K562 (cell line): Measurements from ENCODE around the gene LRRC8A.

ENCODE experiments used
- CTCF ChIP-seq, 3 experiments: IDR thresholded peaks in 2 of 3; conservative IDR thresholded peaks in 1 of 3; 2 replicates each; pipeline ENCODE4 v1.5.1; 2011 to 2012; ENCODE audit warnings: low read length in 3 of 3, mild to moderate bottlenecking in 3 of 3, control low read depth in 2 of 3, improper control_type of control experiment in 1 of 3, inconsistent platforms in 1 of 3, low read depth in 1 of 3, mixed read lengths in 1 of 3, moderate library complexity in 1 of 3; ENCODE audit not compliant: insufficient read depth in 2 of 3
- ELF4 ChIP-seq: fragments of 450-650 bp; formaldehyde crosslinking; IDR thresholded peaks from 2 replicates; pipeline ENCODE4 v1.4.0; 2022; ENCODE audit warnings: missing genetic modification characterization
- EZH2 ChIP-seq: IDR thresholded peaks from 2 replicates; pipeline ENCODE4 v1.6.1; 2012; ENCODE audit warnings: low read depth, mild to moderate bottlenecking, inconsistent platforms, low read length, borderline replicate concordance
- MGA ChIP-seq: fragments of 450-650 bp; IDR thresholded peaks from 2 replicates; pipeline ENCODE4 v1.6.1; 2016; ENCODE audit warnings: mild to moderate bottlenecking, moderate library complexity
- SMARCA4 ChIP-seq: fragments of 450-650 bp; IDR thresholded peaks from 2 replicates; pipeline ENCODE4 v1.6.1; 2016
- SP1 ChIP-seq: sonication (generic); formaldehyde crosslinking; IDR thresholded peaks from 2 replicates; pipeline ENCODE4 v1.8.1; 2022; ENCODE audit warnings: mild to moderate bottlenecking, missing genetic modification reagents
- SP2 ChIP-seq: IDR thresholded peaks from 2 replicates; pipeline ENCODE4 v1.6.1; 2011; ENCODE audit warnings: mild to moderate bottlenecking, low read depth, low read length, moderate library complexity; ENCODE audit not compliant: poor library complexity, severe bottlenecking; ENCODE audit errors: extremely low read depth
- ZNF121 ChIP-seq: sonication (generic); formaldehyde crosslinking; conservative IDR thresholded peaks from 2 replicates; pipeline ENCODE4 v1.8.0; 2022; ENCODE audit warnings: missing genetic modification reagents
- ZNF655 ChIP-seq: fragments of 250-450 bp; sonication (Bioruptor Pico); IDR thresholded peaks from 2 replicates; pipeline ENCODE4 v1.5.0; 2021

GRCh38 chr9:128860937-128861336 lies 21.0 kb upstream of the LRRC8A start:
- TF ChIP-seq ZNF121 (CRISPR knock-in tag) (no peak), EZH2 (no peak), ZNF655 (CRISPR knock-in tag) (no peak), MGA (no peak), CTCF (IDR thresholded peaks at IDR 0.05 in 2 of 3, conservative IDR thresholded peaks at IDR 0.05 in 1 of 3; ENCODE audit: insufficient read depth in 2 of 3, low read depth in 1 of 3, low read length in 3 of 3) (no peak), ELF4 (CRISPR knock-in tag) (no peak), SP1 (CRISPR knock-in tag) (no peak), SMARCA4 (no peak), SP2 (no peak)
